HepG2 (cell line): ENCODE data around the gene HSDL2. TPM values are rescaled to one million over a fixed set of nuclear protein-coding genes. Genes with fewer than 3 reads are reported as not detected.
A peak's percentile ranks its signal among the peaks of the same experiment; 100 is the strongest.

Source experiments
- ATAD3A ChIP-seq: sonication (generic); formaldehyde crosslinking; IDR thresholded peaks from 2 replicates; pipeline ENCODE4 v1.4.0; 2020; ENCODE audit warnings: missing genetic modification reagents
- BCL6 ChIP-seq: IDR thresholded peaks from 2 replicates; pipeline ENCODE4 v1.6.1; 2016; ENCODE audit warnings: missing genetic modification reagents, missing compliant biosample characterization
- HOXA7 ChIP-seq: sonication (generic); formaldehyde crosslinking; IDR thresholded peaks from 2 replicates; pipeline ENCODE4 v1.8.1; 2022; ENCODE audit warnings: mild to moderate bottlenecking, missing genetic modification reagents, moderate library complexity
- ISL2 ChIP-seq: sonication (generic); formaldehyde crosslinking; IDR thresholded peaks from 2 replicates; pipeline ENCODE4 v1.5.0; 2020; ENCODE audit warnings: missing genetic modification reagents
- KLF9 ChIP-seq: IDR thresholded peaks from 2 replicates; pipeline ENCODE4 v1.6.1; 2016; ENCODE audit warnings: low read depth
- MXI1 ChIP-seq: IDR thresholded peaks from 3 replicates; pipeline ENCODE4 v1.6.1; 2012; ENCODE audit warnings: low read depth, low read length, inconsistent platforms, borderline replicate concordance
- MYNN ChIP-seq: sonication (generic); formaldehyde crosslinking; IDR thresholded peaks from 2 replicates; pipeline ENCODE4 v1.4.0; 2020; ENCODE audit warnings: mild to moderate bottlenecking, low read depth, missing genetic modification reagents
- NFE2L2 ChIP-seq: fragments of 150-350 bp; IDR thresholded peaks from 2 replicates; pipeline ENCODE4 v1.6.1; 2014; ENCODE audit warnings: low read length
- POLR2A ChIP-seq, 2 experiments: IDR thresholded peaks; 2 replicates each; pipeline ENCODE4 v1.6.1; 2011; ENCODE audit warnings: low read depth in 2 of 2, low read length in 2 of 2, mild to moderate bottlenecking in 1 of 2, moderate library complexity in 1 of 2; ENCODE audit not compliant: insufficient read depth in 1 of 2
- RERE ChIP-seq: IDR thresholded peaks from 2 replicates; pipeline ENCODE4 v1.6.1; 2016; ENCODE audit warnings: low read depth, missing genetic modification reagents, missing compliant biosample characterization
- RFXANK ChIP-seq: IDR thresholded peaks from 2 replicates; pipeline ENCODE4 v1.6.1; 2016
- YEATS2 ChIP-seq: sonication (generic); formaldehyde crosslinking; IDR thresholded peaks from 2 replicates; pipeline ENCODE4 v1.4.0; 2020; ENCODE audit warnings: missing genetic modification reagents, borderline replicate concordance
- ZFP41 ChIP-seq: sonication (generic); formaldehyde crosslinking; IDR thresholded peaks from 2 replicates; pipeline ENCODE4 v1.4.0; 2020; ENCODE audit warnings: mild to moderate bottlenecking, missing genetic modification reagents, borderline replicate concordance
- ZNF383 ChIP-seq: sonication (generic); formaldehyde crosslinking; IDR thresholded peaks from 2 replicates; pipeline ENCODE4 v1.4.0; 2020; ENCODE audit warnings: missing genetic modification reagents, mild to moderate bottlenecking, borderline replicate concordance
- ZNF407 ChIP-seq: sonication (generic); formaldehyde crosslinking; IDR thresholded peaks from one replicate; pipeline ENCODE4 v1.5.1; 2020; ENCODE audit warnings: mild to moderate bottlenecking, missing genetic modification reagents; ENCODE audit errors: not compliant biosample characterization
- ZNF484 ChIP-seq: sonication (generic); formaldehyde crosslinking; IDR thresholded peaks from 2 replicates; pipeline ENCODE4 v1.5.1; 2020; ENCODE audit warnings: mild to moderate bottlenecking, low read depth, missing genetic modification reagents, borderline replicate concordance
- ZNF615 ChIP-seq: sonication (generic); formaldehyde crosslinking; IDR thresholded peaks from 2 replicates; pipeline ENCODE4 v1.5.0; 2020; ENCODE audit warnings: mild to moderate bottlenecking, missing genetic modification reagents, borderline replicate concordance
- polyA plus RNA-seq, 8 experiments: library from polyadenylated mRNA; depleted of rRNA in 3 of 8; stranded (reverse) in 7 of 8; unstranded in 1 of 8; fragments of >200 nt; fragmentation: Illumina TruSeq in 4 of 8; extraction: Trizol in 4 of 8; gene quantifications; 2 replicates each; pipeline versions ENCODE4 v1.2.1 to v1.2.3, GENCODE V29; 2011 to 2016; ENCODE audit warnings: low read depth in 4 of 8, missing spikeins in 1 of 8, mixed read lengths in 1 of 8; ENCODE audit not compliant: insufficient read depth in 1 of 8
- total RNA-seq, 5 experiments: library from RNA; depleted of rRNA; stranded (reverse); fragments of >200 nt; fragmentation: Illumina TruSeq; extraction: Trizol; gene quantifications; 2 replicates each; pipeline ENCODE4 v1.2.3, GENCODE V29; 2016; ENCODE audit warnings: low read depth in 1 of 5

Gene HSDL2
- total and polyA plus RNA-seq, 2 of the 13 experiments (the other 11 are each of a cell fraction or from before 2014, with no cell fraction given), result 55.3 to 80.2 TPM

- TF ChIP-seq ZNF407, result peak; percentile 26
- no peak for TF ChIP-seq RFXANK (CRISPR knock-in tag)
- TF ChIP-seq MYNN (CRISPR knock-in tag), result 0 out of 2 replicates have a peak, but pooled peaks have one; percentile 68
- peak; percentile 45; the same call in 1 of the 2 replicates for TF ChIP-seq KLF9 (CRISPR knock-in tag)
- no peak for TF ChIP-seq ZNF615 (CRISPR knock-in tag)
- TF ChIP-seq MXI1, result peak; percentile 64; the same call in 1 of the 3 replicates
- 0 out of 2 replicates have a peak, but pooled peaks have one; percentile 58 for TF ChIP-seq ZNF484 (CRISPR knock-in tag)
- no peak for TF ChIP-seq ZNF383 (CRISPR knock-in tag)
- 0 out of 2 replicates have a peak, but pooled peaks have one; percentile 44 for TF ChIP-seq BCL6 (CRISPR knock-in tag)
- TF ChIP-seq HOXA7 (CRISPR knock-in tag), result no peak
- peak; percentile 94 for TF ChIP-seq ZFP41 (CRISPR knock-in tag)
- TF ChIP-seq ATAD3A (CRISPR knock-in tag), result no peak
- no peak for TF ChIP-seq ISL2 (CRISPR knock-in tag)
- TF ChIP-seq YEATS2 (CRISPR knock-in tag), result peak; percentile 85; the same call in 1 of the 2 replicates
- TF ChIP-seq POLR2A (IDR thresholded peaks at IDR 0.05; ENCODE audit: insufficient read depth in 1 of 2, low read depth in 2 of 2, low read length in 2 of 2), result peak; percentile 92 to 99
- no peak for TF ChIP-seq NFE2L2
- TF ChIP-seq RERE, result no peak
Measured at GRCh38 chr9:112486221-112487007, 106.5 kb downstream of the HSDL2 start, which contains the start of gene KIAA1958 (continued).
